SIG-M5 (cell line): ENCODE measurements around the gene AGT.
"Not testable (repeated sequence)": the region's sequence is repeated elsewhere in the genome, so short reads cannot be mapped to it uniquely, and the experiment has no call there.

Source experiments
- DNase-seq: peaks from one replicate; lab custom pipeline; 2025; lab: John Stamatoyannopoulos, UW

Gene AGT

GRCh38 chr1:230744382-230744781 lies 30.5 kb upstream of the AGT start:
- no peak for DNase-seq

GRCh38 chr1:230743899-230744298 lies 30.0 kb upstream of the AGT start:
- DNase-seq: no peak

GRCh38 chr1:230739564-230740290 lies 25.8 kb upstream of the AGT start:
- DNase-seq: no peak

GRCh38 chr1:230737622-230738262 lies 23.8 kb upstream of the AGT start:
- DNase-seq: no peak

- DNase-seq: no peak
Measured at GRCh38 chr1:230735447-230735846, 21.5 kb upstream of the AGT start.

- no peak for DNase-seq
Measured at GRCh38 chr1:230730977-230731376, 17.1 kb upstream of the AGT start.

- no peak for DNase-seq
Measured at GRCh38 chr1:230728710-230729392, 14.9 kb upstream of the AGT start.

- no peak for DNase-seq
Measured at GRCh38 chr1:230725256-230726012, 11.5 kb upstream of the AGT start.

- DNase-seq: not testable (repeated sequence)
Measured at GRCh38 chr1:230721849-230722522, 8.1 kb upstream of the AGT start.

- no peak for DNase-seq
Measured at GRCh38 chr1:230717251-230717650, 3.3 kb upstream of the AGT start.

- DNase-seq: not testable (repeated sequence)
Measured at GRCh38 chr1:230716453-230716852, 2.5 kb upstream of the AGT start.

GRCh38 chr1:230715510-230715909 lies 1.6 kb upstream of the AGT start:
- DNase-seq: no peak

GRCh38 chr1:230713547-230713914 lies 391 bp downstream of the AGT start:
- DNase-seq: no peak

- no peak for DNase-seq
Measured at GRCh38 chr1:230713138-230713537, 784 bp downstream of the AGT start.

GRCh38 chr1:230712470-230712942 lies 1.4 kb downstream of the AGT start:
- DNase-seq: no peak

GRCh38 chr1:230711245-230711644 lies 2.7 kb downstream of the AGT start:
- no peak for DNase-seq

GRCh38 chr1:230710543-230710904 lies 3.4 kb downstream of the AGT start:
- no peak for DNase-seq

GRCh38 chr1:230709619-230710542 lies 4.0 kb downstream of the AGT start:
- no peak for DNase-seq

GRCh38 chr1:230708631-230709580 lies 5.0 kb downstream of the AGT start:
- DNase-seq: no peak
